Fibroblast of the aortic adventitia (primary cell): ENCODE measurements around the gene MGMT. TPM values are rescaled to one million over a fixed set of nuclear protein-coding genes. Genes with fewer than 3 reads are reported as not detected.

Experiments
- DNase-seq: peaks from one replicate; pipeline ENCODE4 v3.0.0-alpha.2; 2010; ENCODE audit warnings: low read depth
- H3K4me3 ChIP-seq: 2 replicates; pipeline ENCODE4 v1.5.1; 2011; ENCODE audit warnings: low read depth, mild to moderate bottlenecking, control low read depth, low read length, moderate library complexity
- CTCF ChIP-seq: IDR thresholded peaks from 2 replicates; pipeline ENCODE4 v1.5.1; 2011; ENCODE audit warnings: mild to moderate bottlenecking, low read length, control low read depth, inconsistent platforms; ENCODE audit not compliant: insufficient read depth
- total RNA-seq: library from RNA; depleted of rRNA; stranded (reverse); fragments of >200 nt; gene quantifications from 2 replicates; pipeline ENCODE4 v1.2.3, GENCODE V29; 2012; ENCODE audit warnings: low replicate concordance

Gene MGMT
- total RNA-seq, 1 donor, result 21.8 TPM

GRCh38 chr10:129697463-129698247 lies 230.6 kb downstream of the MGMT start:
- TF ChIP-seq CTCF, result no peak
- H3K4me3 ChIP-seq, result no peak overlapping the region
- DNase-seq, result no peak

DNA sequence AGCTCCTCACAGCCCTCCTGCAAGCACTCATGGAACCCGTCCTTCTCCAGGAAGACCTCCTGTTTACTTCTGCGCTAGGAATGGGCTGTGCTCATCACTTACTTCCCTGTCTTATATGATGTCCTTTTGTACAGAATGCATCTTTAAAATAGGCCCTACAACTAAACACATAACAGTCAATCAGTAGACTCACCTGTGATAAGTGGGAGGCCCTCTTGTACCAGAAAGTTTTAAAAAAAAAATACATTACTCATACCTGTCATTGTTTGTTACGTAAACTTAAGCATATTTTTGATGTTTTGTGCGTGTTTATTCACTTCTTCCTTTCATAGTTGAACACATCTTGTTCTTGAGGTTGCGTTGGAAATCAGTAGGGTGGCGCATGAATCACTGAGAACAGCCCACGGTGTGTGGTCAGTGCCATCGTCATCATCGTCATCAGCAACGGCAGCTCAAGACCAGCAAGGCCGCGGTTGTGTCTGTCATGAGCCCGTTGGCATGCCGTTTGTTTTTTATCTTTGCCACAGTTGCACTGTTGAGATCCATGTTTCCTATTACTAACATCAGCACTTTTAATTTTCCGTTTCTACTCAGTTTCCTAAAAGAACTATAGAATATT lies 232.8 kb downstream of the MGMT start:
- DNase-seq, result no peak
- H3K4me3 ChIP-seq, result no peak overlapping the region
- no peak for TF ChIP-seq CTCF

DNA sequence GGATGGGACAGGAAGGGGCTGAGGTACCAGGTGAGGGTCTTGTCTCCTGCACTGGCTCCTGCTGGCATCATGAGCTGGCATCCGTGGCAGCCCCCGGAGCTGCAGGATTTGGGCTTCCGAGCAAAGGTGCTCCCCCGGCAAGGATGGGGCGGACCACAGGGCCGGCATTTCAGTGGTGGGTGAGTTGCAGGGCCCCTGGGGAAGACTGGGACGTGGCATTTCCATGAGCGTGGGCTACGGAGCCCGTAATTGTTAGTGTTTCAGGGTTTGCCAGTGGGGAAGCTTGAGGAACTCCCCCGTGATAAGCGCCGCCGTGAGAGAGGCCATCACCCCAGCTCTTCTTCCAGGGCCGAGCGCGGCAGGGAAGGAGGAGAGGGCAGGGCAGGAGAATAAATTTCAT lies 235.6 kb downstream of the MGMT start:
- no peak overlapping the region for H3K4me3 ChIP-seq
- TF ChIP-seq CTCF, result no peak
- DNase-seq, result no peak

DNA sequence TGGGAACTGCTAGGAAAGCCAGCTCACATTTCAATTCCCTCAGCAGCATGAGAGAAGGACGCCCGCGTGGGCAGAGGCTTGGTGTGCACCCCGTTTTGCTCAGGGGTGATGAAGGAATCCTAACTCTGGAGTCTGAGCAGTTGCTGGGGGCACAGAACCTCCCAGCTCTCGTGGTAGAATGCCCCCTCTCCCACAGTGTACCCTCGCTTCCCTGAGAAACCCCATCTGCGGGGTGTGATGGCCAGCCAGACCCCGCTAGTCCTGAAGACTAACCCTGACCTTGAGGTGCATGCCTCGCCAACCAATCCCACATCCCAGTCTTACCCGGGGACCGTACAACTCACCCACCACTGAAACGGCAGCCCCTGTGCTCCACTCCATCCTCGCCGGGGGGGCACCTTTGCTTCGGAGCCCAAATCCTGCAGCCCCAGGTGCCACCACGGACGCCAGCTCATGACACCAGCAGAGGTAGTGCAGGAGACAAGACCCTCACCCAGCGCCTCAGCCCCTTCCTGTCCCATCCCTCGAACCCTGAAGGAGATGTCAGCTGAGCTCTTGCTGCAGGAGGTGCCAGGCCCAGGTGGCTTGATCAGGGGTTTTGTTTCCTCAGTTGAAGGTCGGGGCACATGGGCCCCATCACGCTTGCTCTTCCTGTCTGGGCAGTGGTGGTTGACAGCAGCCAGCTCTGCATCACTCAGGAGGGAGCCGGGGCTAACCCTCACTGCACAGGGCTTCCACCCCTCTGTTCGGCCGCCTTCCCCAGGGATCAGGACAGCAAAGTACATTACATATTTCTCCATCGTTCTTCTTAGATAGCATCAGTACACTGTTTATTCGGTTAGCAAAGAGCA lies 236.5 kb downstream of the MGMT start:
- DNase-seq, result no peak
- H3K4me3 ChIP-seq, result no peak overlapping the region
- TF ChIP-seq CTCF, result no peak

- no peak for TF ChIP-seq CTCF
- H3K4me3 ChIP-seq, result no peak overlapping the region
- DNase-seq, result no peak
Observed at GRCh38 chr10:129704225-129704624, 237.2 kb downstream of the MGMT start.

- H3K4me3 ChIP-seq, result no peak overlapping the region
- no peak for DNase-seq
- no peak for TF ChIP-seq CTCF
Observed at GRCh38 chr10:129704786-129705525, 237.9 kb downstream of the MGMT start.
